GM18861 (cell line): ENCODE results near the gene CCSER1.

Experiments used
- ATAC-seq: cut with Tn5 transposase; IDR thresholded peaks from one replicate; pipeline ENCODE4 v1.9.1; 2021; ENCODE audit not compliant: unreplicated experiment

CCSER1 gene

DNA sequence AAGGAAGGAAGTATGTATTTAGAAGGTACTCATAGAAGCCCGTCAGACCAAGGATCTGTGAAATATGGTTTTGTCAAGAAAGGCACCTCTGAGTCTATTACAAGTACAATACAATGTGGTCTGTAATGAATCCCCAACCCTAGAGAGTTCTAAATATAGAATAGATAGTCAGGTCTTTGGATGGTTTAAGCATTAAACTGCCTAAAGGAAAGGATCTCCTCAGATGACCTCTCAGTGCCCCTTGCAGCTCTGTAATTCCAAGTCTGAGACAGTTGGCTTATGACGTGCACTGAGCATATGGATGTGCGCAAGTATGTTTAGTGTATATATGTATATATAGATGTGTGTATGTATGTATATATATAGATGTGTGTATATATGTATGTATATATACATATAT, 62.0 kb downstream of the CCSER1 start:
- ATAC-seq: no peak

DNA sequence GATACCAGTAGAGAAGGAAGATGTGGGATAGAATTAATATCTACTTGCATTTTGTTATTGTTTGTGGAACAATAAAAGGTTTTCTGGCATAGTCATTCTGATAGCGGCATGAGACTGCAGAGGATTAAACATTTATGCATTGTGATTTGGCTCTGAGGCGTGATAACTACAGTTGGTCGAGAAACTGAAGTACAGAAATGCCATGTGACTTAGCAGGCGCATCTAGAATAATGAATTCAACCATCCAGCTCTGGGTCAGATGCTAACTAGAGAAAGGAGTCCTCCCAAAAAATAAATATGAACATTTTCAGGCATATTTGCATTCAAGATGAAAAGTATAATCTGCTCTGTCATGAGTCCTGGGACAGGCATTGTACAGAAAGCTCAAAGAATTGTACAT, 62.8 kb downstream of the CCSER1 start:
- no peak for ATAC-seq

DNA sequence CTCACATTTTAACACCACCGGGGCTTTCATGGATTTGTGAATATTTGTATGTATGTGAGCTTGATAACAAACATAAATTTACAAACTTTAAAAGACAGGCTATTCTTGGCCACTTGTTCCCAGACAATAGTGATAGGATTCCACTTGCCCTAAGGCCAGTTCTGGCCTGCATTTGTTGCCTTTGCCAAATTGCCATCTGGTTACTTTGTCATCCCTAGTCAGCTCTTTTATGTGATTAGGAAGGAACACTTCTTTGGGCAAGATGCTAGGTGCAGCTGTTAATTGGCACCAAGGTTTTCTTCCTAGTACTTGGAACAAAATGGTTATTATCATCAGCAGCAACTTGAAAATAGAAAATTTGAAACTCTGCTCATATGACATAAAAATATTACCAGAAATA, 63.3 kb downstream of the CCSER1 start:
- ATAC-seq: no peak

DNA sequence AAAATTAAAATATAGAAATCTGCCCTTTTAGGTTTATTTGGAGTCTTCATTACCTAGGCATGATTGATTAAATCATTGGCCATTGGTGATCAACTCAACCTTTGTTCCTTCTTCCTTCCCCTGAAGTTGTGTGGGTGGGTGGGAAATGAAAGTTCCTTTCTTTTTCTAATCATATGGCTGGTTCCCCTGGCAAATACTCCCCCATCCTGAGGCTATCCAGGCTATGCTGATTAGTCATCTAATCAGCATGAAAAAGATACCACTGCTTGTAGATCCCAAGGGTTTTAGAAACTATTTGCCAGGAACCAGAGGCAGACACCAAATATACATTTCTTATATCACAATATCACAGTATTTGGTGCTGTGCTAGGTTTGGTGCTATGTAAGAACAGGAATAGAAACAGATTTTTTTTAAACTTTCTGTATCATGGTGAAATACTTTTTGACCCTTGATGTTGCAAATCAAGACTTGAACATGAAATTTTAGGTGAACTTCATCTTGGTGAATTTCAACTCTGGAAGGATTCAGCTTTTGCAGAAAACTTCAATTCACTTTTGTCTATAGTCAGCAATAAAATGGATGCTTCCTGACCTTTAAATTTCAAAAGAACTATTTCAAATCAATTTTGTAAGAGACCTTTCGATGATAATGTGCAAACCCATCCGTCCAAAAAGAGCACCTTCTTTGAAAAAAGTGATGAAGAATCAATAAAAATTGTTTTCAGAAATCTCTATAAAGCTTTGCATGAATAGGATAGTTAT, 71.1 kb downstream of the CCSER1 start:
- no peak for ATAC-seq

DNA sequence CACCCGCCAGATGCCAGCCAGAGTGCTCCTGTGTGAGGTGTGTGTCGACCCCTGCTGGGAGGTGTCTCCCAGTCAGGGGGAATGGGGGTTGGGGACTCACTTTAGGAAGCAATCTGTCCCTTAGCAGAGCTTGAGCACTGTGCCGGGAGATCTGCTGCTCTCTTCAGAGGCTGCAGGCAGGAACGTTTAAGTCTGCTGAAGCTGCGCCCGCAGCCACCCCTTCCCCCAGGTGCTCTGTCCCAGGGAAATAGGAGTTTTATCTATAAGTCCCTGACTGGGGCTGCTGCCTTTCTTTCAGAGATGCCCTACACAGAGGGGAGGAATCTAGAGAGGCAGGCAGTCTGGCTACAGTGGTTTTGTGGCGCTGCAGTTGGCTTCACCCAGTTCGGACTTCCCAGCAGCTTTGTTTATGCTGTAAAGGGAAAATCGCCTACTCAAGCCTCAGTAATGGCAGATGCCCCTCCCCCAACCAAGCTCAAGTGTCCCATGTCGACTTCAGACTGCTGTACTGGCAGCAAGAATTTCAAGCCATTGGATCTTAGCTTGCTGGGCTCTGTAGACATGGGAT, 80.8 kb downstream of the CCSER1 start:
- ATAC-seq: no peak

DNA sequence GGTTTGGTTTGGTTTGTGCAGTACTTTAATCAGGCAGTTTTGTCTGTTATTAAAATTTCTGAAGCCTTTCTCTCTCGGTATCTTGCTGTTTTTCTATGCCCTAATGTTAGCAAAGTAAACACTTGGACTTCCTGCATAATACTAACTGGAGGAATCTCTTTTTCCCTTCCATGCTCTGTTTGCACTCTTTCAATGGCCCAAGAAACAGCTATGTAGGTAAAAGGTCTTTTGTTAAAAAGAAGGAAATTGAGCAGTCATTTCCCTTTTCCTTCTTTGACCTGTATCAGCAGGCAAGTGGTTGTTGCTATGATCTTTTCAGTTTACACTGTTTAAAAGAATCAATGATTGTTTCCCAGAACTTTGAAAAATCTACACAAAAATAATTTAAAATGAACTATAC, 82.7 kb downstream of the CCSER1 start:
- ATAC-seq: no peak

DNA sequence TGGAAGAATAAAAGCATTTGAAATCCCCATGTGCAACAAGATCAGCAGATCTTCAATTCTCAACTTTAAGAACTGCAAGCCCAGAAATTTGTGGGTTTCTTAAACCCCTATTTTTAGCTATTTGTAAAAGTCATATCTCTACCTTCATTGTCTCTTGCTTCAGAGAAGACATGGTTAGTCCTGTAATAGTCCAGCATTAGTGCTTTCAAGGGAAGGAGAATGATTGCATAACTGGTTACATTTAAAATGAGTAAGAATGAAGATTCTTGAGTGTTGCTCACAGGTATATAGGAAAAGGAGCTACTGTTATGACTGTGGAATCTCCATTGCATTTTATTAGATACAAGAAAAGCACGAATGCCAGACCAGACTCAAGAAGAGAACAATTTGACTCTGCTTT, 84.0 kb downstream of the CCSER1 start:
- no peak for ATAC-seq

DNA sequence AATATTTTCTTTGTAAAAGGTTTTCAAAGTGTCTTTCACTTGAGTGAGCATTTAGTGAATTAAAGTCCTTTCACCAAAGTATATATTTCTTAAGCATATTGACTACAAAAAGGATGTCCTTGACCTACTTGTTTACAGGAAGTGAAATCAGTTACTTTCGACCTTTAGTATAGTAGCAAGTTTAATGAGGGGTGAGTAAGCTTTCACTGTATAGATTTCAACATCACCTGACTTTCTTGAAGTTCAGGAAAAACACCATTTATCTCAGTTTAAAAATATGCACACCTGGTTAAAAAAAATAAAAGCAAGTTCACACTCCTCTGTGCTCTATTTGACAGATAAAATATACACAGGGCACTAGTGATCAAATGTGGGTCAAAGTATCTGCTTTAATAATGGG, 88.1 kb downstream of the CCSER1 start:
- ATAC-seq: peak; percentile 70

DNA sequence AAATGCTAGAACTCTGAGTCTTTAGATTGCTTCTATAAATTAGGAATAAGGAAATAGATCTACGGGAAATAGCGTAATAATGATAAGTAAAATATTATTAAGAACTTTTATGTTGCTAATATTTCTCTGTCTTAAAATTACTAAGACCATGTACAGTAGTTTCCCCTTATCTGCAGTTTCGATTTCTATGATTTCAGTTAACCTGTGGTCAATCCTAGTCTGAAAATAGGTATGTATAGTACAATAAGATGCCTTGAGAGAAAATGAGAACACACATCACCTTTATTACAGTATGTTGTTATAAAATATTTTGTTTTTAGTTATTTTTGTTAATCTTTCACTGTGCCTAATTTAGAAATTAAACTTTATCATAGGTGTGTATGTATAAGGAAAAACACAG, 92.6 kb downstream of the CCSER1 start:
- no peak for ATAC-seq

DNA sequence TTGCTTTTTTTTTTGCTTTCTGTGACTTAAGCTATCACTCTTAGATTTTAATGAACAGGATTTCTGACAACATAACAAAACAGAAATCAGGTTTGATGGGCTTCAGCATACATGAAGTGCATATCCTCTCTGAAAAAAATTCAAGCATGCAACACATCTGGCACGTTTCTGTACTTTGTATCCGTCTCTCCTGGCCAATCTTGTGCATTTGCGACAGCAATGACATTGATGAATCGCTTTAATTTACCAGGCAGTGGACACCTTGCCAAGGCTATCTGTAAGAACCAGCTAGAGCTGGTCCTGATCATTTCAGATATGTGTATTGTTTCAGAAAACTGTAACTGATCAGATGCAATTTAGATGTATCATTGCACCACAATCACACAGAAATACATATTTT, 93.3 kb downstream of the CCSER1 start:
- no peak for ATAC-seq

DNA sequence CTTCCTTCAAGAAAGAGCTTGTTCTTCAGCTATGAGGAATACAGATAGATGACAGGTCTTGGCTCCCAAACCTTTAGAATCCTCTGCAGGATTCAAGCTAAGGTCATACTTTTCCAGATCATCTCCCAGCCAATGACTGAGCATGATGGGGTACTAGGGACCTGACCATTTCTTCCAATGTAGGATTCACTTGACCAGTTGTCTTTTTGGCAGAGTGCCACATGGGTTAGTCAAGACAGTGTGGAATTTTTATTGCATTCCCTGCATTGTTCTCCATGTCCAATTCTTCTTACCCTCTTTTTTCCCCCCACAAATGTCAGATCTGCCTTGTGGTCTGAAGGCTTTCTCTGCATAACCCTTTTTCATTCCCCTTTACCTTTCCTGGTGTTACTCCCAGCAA, 99.5 kb downstream of the CCSER1 start:
- no peak for ATAC-seq

DNA sequence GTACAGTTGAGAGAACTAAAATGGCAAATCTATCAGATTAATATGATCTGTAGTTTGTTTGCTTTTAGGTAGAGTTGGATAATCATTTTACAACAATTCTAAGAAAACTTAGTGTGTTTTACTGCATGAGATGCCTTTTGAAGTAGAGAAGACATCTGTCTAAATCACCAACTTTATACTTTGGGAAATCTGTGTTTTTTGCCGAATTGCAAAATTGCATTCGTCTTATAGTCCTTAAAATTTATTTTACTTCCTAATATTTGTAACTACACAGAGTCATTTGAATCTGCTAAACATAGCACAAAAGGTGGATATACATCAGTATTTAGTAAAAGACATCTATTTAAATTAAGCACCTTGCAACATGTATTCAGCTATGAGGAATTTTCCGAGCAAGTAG, 100.0 kb downstream of the CCSER1 start:
- no peak for ATAC-seq

DNA sequence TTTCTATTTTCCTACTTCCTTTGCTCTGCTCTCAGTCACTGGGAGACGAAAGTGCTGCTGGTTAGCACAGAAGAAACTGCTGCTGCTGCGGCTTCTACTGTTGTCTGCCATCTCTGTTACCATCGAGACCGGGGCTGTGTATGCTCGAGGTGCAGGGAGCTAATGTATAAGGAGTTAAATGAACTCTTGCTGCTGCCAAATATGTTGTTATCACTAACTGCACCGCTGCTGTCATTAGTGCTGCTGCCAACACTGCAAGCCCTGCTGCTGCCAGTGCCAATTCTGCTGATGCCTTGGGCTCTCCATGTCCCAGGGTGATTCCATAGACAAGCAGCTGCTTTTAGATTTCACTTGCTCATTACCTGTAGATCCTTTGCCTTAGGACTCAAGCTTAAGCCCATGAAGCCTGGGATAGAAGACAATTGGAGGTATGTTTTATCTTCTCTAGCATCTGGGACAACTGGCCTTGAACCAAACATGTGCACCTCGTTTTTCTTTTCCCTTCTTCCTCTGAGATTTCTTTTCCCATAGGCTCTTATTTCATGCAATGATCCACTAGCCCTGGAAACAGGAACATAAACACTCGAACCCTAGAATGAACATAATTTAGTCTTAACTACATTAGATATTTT, 107.8 kb downstream of the CCSER1 start:
- no peak for ATAC-seq

DNA sequence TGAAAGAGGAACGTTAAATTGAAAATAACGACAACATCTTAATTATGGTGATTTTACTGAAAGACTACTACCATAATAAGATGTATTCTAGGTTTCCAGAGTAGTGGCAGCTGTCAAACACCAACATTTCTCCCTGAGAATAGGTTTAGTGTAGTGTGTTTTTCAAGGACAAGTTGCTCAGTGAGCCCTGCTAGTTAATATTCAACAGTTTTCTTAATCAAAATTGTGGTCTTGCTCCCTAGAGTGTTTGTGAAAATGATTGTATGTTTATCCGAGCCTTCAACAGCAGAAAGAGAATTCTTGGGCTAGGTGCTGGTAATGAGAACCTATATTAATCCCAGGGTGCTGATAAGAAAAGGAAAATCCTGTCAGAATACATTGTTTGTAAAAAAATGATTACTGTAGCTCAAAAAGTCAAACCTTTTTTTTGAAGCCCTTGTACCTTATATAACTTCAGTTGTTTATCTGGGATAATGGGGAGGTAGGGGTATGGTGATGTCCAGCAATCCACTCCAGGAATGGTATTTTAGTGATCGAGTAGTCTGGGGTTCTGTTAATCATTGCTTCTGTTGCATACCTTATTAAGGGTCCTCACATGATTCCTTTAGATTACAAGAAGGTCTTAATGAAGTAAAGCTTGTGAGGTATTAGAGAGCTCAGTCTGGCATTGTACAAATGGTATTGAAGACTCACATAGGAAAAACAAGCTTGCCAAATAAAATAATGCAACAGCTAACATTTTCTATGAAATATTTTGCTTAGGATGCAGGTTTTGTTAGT, 110.7 kb downstream of the CCSER1 start:
- no peak for ATAC-seq

DNA sequence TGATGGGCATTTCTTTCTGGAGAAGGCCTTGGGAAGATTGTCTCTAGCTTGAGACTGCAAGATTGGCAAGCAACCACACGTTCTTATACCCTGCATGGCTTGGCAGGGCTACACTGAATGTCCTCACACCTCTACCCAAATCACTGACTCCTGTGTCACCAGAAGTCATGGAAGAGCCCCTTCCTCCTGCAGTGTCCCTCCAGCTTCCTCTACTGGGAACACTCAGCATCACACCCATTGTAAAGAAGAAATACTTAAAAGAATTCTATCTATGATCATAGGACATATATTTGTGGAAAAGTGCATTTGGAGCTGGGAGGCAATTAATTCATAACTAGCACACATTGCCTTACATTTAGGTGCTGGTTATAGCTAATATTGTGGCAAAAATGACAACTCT, 113.1 kb downstream of the CCSER1 start:
- no peak for ATAC-seq

DNA sequence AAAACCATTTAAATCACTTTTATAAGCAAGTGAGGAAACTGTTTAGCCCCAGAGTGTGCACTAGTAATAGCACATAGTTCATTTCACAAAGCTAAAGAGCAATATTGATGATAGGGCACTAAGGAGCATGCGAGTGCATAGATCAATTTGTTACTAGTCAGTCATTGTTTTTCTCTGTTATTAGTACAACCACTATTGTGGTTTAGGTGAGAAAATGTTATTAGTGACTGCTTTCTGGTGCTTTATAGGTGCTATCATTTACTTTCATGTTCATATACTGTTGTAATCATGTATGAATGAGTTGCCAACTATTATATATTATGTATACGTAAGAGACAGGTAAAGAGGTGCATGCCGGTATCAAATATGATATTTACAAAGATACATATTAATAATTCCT, 113.8 kb downstream of the CCSER1 start:
- ATAC-seq: no peak

DNA sequence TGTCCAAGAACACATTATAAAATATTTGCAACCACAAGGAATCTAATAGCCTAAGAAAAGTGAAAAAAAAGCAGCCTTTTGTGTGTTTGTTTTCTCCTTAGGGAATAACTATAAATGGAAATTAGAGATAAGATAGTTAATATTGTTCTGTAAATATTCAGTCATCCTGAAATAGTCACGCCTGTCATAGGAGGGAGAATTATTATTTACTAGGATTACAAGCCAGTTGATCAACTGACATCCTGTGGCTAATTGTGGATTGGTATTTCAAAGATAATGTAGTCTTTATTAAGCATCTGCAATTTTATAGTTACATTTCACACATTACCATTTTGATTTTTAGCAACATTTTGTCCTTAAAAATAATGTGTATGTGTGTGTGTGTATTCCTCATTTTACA, 118.6 kb downstream of the CCSER1 start:
- ATAC-seq: no peak

DNA sequence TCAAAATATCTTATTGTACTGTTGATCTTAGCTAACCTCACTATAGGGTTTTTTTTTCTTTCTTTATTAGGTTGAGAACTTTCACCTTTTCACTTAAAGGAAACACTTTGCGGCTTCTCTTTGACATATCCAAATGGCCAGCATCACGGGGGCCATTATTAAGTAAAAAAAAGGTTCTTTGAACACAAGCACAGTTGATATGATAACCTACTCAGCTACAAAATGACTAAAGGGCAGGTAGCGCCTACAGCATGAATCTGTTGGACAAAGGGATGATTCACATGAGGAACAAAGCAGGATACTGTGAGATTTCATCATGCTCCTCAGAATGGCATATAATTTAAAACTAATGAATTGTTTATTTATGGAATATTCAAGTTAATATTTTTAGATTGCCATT, 119.6 kb downstream of the CCSER1 start:
- no peak for ATAC-seq

DNA sequence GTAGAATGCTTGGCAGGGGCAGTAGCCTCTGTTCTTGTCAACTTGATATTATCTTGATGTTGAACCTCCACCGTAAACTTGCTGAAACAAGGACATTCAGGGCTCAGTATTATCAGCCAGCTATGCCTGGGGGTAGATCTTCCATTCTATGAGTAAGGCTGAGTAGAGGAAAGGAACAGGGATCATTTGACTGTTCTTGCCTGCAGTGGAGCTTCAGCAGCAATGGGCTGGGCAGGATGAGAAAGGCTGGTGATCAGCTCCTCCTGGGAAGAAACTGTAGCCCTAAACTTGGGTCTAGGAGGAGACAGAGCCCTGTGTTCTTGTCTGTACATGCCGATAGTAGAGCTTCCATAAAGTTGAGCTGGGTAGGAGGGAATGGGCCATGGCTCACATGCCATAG, 127.2 kb downstream of the CCSER1 start:
- no peak for ATAC-seq

DNA sequence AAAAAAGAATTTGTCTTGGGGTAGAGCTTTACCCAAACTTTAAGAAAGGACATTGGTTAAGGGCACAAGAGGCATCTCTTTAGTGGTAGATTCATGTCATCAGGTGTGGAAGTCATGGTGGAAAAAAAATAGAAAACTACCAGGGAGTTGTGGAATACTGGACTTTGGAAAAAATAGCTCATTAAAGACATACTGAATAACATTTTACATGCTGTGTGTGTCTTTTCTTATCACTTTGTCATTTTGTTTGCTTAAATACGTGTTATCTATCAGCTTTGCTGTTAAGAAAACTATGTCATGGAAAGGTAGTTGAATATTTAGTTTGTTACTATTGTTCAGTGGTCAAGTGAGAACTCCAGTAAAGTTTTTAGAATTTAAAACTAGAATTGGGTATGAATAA, 147.0 kb downstream of the CCSER1 start:
- no peak for ATAC-seq

DNA sequence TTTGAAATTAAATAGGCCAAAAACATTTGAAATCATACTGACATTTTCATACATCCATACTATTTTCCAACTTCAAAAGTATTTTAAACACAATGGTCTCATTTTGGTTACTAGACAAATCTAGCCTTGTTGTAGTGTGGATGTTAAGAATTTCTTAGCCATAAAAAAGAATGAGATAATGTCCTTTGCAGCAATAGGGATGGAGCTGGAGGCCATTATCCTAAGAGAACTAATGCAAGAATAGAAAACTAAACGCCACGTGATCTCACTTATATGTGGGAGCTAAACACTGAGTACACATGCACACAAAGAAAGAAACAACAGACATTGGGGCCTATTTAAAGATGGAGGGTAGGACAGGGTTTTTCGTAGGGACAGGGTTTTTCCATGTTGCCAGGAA, 153.8 kb downstream of the CCSER1 start:
- ATAC-seq: no peak
